T-cell (primary cell): ENCODE results near the gene DOCK4. TPM values are rescaled to one million over a fixed set of nuclear protein-coding genes. Genes with fewer than 3 reads are reported as not detected.

ENCODE experiments used
- ATAC-seq, 4 experiments: fragments of 200-7000 bp in 3 of 4; fragments of 150-1000 bp in 1 of 4; cut with Tn5 transposase; replicated peaks in 1 of 4; 1 replicate in 3 of 4; 2 replicates in 1 of 4; pipeline ENCODE4 v1.10.0; 2021; ENCODE audit warnings: moderate library complexity in 3 of 4, mild to moderate bottlenecking in 2 of 4, moderate number of reproducible peaks in 1 of 4
- CTCF ChIA-PET, 2 donors: fragments of 300-600 bp; sonication (Branson Sonifier 250); formaldehyde crosslinking; loops; one replicate each; lab custom pipeline; 2022; ENCODE audit warnings: antibody characterized with exemption in 2 of 2; lab: Charles Lee
- POLR2A ChIA-PET, 2 donors: fragments of 300-600 bp; sonication (Branson Sonifier 250); formaldehyde crosslinking; loops; one replicate each; lab custom pipeline; 2022; ENCODE audit warnings: antibody characterized with exemption in 2 of 2; lab: Charles Lee
- DNase-seq, 35 experiments: peaks; one replicate each; pipeline versions ENCODE4 v3.0.0 to v3.0.0-alpha.2; 2013 to 2023
- H3K27ac ChIP-seq: one replicate; pipeline ENCODE4 v1.5.1; 2013; ENCODE audit warnings: low read length
- H3K27me3 ChIP-seq, 2 experiments: replicated peaks in 1 of 2; 1 replicate in 1 of 2; 2 replicates in 1 of 2; pipeline versions ENCODE4 v1.6.1 to v1.7.0; 2013; ENCODE audit warnings: low read length in 1 of 2, mixed read lengths in 1 of 2; ENCODE audit not compliant: control insufficient read depth in 2 of 2, insufficient read depth in 2 of 2; ENCODE audit errors: extremely low read depth in 1 of 2
- H3K36me3 ChIP-seq, 2 donors: 1 replicate in 1 of 2; 2 replicates in 1 of 2; pipeline versions ENCODE4 v1.6.1 to v1.7.0; 2013; ENCODE audit warnings: low read length in 1 of 2; ENCODE audit not compliant: control insufficient read depth in 2 of 2, insufficient read depth in 1 of 2; ENCODE audit errors: extremely low read depth in 1 of 2
- H3K4me1 ChIP-seq, 2 experiments: 1 replicate in 1 of 2; 2 replicates in 1 of 2; pipeline versions ENCODE4 v1.6.1 to v1.7.0; 2013; ENCODE audit warnings: low read length in 2 of 2, mixed read lengths in 1 of 2; ENCODE audit not compliant: insufficient read depth in 2 of 2, control insufficient read depth in 1 of 2; ENCODE audit errors: extremely low read depth in 1 of 2
- H3K4me3 ChIP-seq, 2 donors: 1 replicate in 1 of 2; 2 replicates in 1 of 2; pipeline versions ENCODE4 v1.5.1 to v1.7.0; 2013; ENCODE audit warnings: mild to moderate bottlenecking in 2 of 2, low read length in 1 of 2, moderate library complexity in 1 of 2; ENCODE audit not compliant: control insufficient read depth in 1 of 2; ENCODE audit errors: extremely low read depth in 1 of 2
- H3K9me3 ChIP-seq: 2 replicates; pipeline ENCODE4 v1.7.0; 2013
- H3K27ac Mint-ChIP-seq, 2 donors: one replicate each; pipeline ENCODE4 v1.8.0; 2020 to 2021; ENCODE audit warnings: mild to moderate bottlenecking in 2 of 2, mixed read lengths in 2 of 2
- H3K27me3 Mint-ChIP-seq, 2 donors: one replicate each; pipeline ENCODE4 v1.8.0; 2021 to 2022; ENCODE audit warnings: mixed read lengths in 2 of 2
- H3K36me3 Mint-ChIP-seq: one replicate; pipeline ENCODE4 v1.8.0; 2021; ENCODE audit warnings: mixed read lengths
- H3K4me1 Mint-ChIP-seq, 3 donors: one replicate each; pipeline ENCODE4 v1.8.0; 2020 to 2022; ENCODE audit warnings: mixed read lengths in 3 of 3, mild to moderate bottlenecking in 1 of 3
- H3K4me3 Mint-ChIP-seq, 3 donors: one replicate each; pipeline ENCODE4 v1.8.0; 2020 to 2022; ENCODE audit warnings: mild to moderate bottlenecking in 3 of 3, mixed read lengths in 3 of 3, moderate library complexity in 3 of 3
- H3K9me3 Mint-ChIP-seq, 3 donors: one replicate each; pipeline ENCODE4 v1.8.0; 2020 to 2022; ENCODE audit warnings: mixed read lengths in 3 of 3
- WGBS: methylation state at CpG from one replicate; pipeline ENCODE4 v1.1.5; 2013; ENCODE audit warnings: missing lambda C conversion rate; ENCODE audit not compliant: insufficient coverage; 5-methylcytosine and 5-hydroxymethylcytosine counted together
- total RNA-seq, 35 experiments: library from RNA in 6 of 35; stranded (reverse) in 6 of 35; fragments of 120-200 nt in 1 of 35; gene quantifications; one replicate each; pipeline versions ENCODE4 v1.2.1 to v1.2.4 and lab custom pipeline; 2013 to 2026

Gene DOCK4
- total RNA-seq, 5 donors from 2014 or later (not counting 1 experiment from before 2014, with no cell fraction given), result 0.35 to 1.4 (median 0.85) TPM

DNA sequence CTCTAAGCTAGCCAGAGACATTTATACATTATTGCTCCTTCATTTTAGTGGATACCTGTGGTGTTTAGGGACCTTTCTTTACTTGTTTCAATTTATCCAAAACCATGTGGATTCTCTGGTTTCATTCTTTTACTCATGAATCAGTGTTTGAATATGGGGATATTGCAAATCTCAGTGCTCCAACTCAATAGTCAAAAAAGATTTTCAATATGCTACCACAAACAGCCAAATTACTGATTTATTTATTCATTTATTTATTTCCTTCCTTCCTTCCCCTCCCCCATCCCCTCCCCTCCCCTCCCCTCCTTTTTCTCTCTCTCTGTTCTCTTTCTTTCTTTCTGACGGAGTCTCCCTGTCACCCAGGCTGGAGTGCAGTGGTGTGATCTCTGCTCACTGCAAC, 390.8 kb downstream of the DOCK4 start:
- DNase-seq, result no peak
- no peaks in the 10 kb centered on the region for H3K27me3 ChIP-seq
- POLR2A ChIA-PET, result no interaction called here

GRCh38 chr7:111813306-111813705, 392.9 kb downstream of the DOCK4 start:
- Histone ChIP-seq H3K4me3 (no peak overlapping the region), H3K4me1 (no peaks in the 10 kb centered on the region), H3K27ac (no peak overlapping the region), H3K36me3 (no peaks in the 10 kb centered on the region), H3K27me3 (no peaks in the 10 kb centered on the region), H3K9me3 (no peaks in the 10 kb centered on the region)
- POLR2A ChIA-PET, result no interaction called here
- Mint-ChIP-seq H3K27me3 (no peaks in the 10 kb centered on the region), H3K4me1 (no peaks in the 10 kb centered on the region), H3K4me3 (no peak overlapping the region), H3K36me3 (no peaks in the 10 kb centered on the region), H3K9me3 (no peaks in the 10 kb centered on the region), H3K27ac (no peak overlapping the region)
- WGBS, result no CpG with 5 or more reads among the region's 4 CpGs
- DNase-seq (no peak), ATAC-seq (no peak)
- CTCF ChIA-PET, result no interaction called here

More for the DNA sequence above, 390.8 kb downstream of the DOCK4 start:
- Mint-ChIP-seq H3K27ac (no peak overlapping the region), H3K4me3 (no peak overlapping the region), H3K9me3 (no peaks in the 10 kb centered on the region), H3K4me1 (no peaks in the 10 kb centered on the region), H3K27me3 (no peaks in the 10 kb centered on the region), H3K36me3 (no peaks in the 10 kb centered on the region)
- WGBS, result no CpG with 5 or more reads among the region's 1 CpG
- H3K9me3 ChIP-seq, result no peaks in the 10 kb centered on the region
- H3K4me3 ChIP-seq, result no peak overlapping the region
- no peaks in the 10 kb centered on the region for H3K36me3 ChIP-seq
- ATAC-seq, result no peak
- no peak overlapping the region for H3K27ac ChIP-seq
- CTCF ChIA-PET, result no interaction called here
- H3K4me1 ChIP-seq, result no peaks in the 10 kb centered on the region

GRCh38 chr7:111806232-111806631, 400.0 kb downstream of the DOCK4 start:
- H3K4me3 Mint-ChIP-seq, result no peak overlapping the region
- DNase-seq, result no peak
- H3K27ac ChIP-seq, result no peak overlapping the region
- H3K27me3 Mint-ChIP-seq, result peaks cover 0 to 8% of the 10 kb centered on the region in 2 donors
- ChIA-PET POLR2A (interaction anchor here in 1 of 2 donors (0.8 kb wide), 1 partner anchor 482 kb away, joined by 3 read pairs; no protein-coding TSS in a partner anchor), CTCF (interaction anchor here in 1 of 2 donors (0.6 kb wide), 1 partner anchor 1880 kb away, joined by 3 read pairs; no protein-coding TSS in a partner anchor)
- H3K27ac Mint-ChIP-seq, result no peak overlapping the region
- no peak for ATAC-seq
- H3K4me3 ChIP-seq, result no peak overlapping the region
- H3K36me3 ChIP-seq, result no peaks in the 10 kb centered on the region
- H3K36me3 Mint-ChIP-seq, result no peaks in the 10 kb centered on the region
- H3K9me3 ChIP-seq, result no peaks in the 10 kb centered on the region
- H3K27me3 ChIP-seq, result no peaks in the 10 kb centered on the region
- 82% methylated on average over 4 of the region's 4 CpGs for WGBS
- no peaks in the 10 kb centered on the region for H3K4me1 ChIP-seq
- H3K9me3 Mint-ChIP-seq, result peaks cover 9 to 15% (median 10%) of the 10 kb centered on the region in 3 donors
- no peaks in the 10 kb centered on the region for H3K4me1 Mint-ChIP-seq

DNA sequence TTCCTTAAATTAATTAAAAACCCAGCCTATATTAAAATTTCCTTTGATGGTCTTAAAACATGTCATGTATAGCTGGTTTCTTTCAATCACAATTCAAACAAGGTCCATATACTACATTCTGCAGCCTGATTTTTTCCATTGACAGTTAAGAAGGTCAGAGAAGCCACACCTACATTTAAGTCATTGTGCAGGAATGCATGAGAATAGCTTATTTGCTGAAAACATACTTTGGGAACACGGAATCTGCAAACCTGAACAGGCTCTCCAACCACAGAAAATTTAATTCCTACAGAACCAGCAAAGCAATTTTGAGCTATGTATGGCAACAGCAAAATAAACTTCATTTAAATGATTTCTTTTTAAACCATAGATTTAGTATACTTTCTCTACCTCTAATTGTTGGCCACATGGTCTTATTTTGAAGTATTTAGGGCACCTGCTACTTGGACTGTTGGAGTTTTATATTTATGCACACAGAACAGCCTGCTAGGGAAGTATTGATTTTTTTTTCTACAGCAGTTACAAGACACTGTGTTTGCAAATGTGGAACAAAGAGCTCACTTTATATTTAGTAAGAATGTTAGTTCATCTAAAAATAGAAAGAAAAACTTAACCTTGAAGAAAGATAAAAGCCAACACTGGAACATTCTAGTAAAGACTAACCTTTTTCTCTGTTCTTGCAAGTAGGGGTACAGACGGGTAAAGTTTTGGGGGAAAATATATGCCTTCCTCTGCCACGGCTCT, 403.0 kb downstream of the DOCK4 start:
- CTCF ChIA-PET, result interaction anchor here in 1 of 2 donors (0.9 kb wide), 1 partner anchor 62 kb away, joined by 4 read pairs; no protein-coding TSS in a partner anchor
- DNase-seq (no peak), ATAC-seq (no peak)
- Mint-ChIP-seq H3K4me1 (no peaks in the 10 kb centered on the region), H3K27ac (no peak overlapping the region), H3K4me3 (no peak overlapping the region), H3K27me3 (peaks cover 0 to 8% of the 10 kb centered on the region in 2 donors), H3K36me3 (no peaks in the 10 kb centered on the region), H3K9me3 (peaks cover 25 to 37% (median 28%) of the 10 kb centered on the region in 3 donors)
- Histone ChIP-seq H3K36me3 (no peaks in the 10 kb centered on the region), H3K9me3 (no peaks in the 10 kb centered on the region), H3K27ac (no peak overlapping the region), H3K4me1 (no peaks in the 10 kb centered on the region), H3K4me3 (no peak overlapping the region), H3K27me3 (no peaks in the 10 kb centered on the region)
- no CpG with 5 or more reads among the region's 3 CpGs for WGBS
- POLR2A ChIA-PET, result no interaction called here

- Histone ChIP-seq H3K9me3 (no peaks in the 10 kb centered on the region), H3K36me3 (no peaks in the 10 kb centered on the region), H3K27me3 (no peaks in the 10 kb centered on the region), H3K27ac (no peak overlapping the region), H3K4me3 (no peak overlapping the region), H3K4me1 (no peaks in the 10 kb centered on the region)
- Mint-ChIP-seq H3K4me3 (no peak overlapping the region), H3K36me3 (no peaks in the 10 kb centered on the region), H3K27me3 (peaks cover 0 to 8% of the 10 kb centered on the region in 2 donors), H3K9me3 (peaks cover 25 to 42% (median 29%) of the 10 kb centered on the region in 3 donors), H3K4me1 (no peaks in the 10 kb centered on the region), H3K27ac (no peak overlapping the region)
- ChIA-PET CTCF (interaction anchor here in 1 of 2 donors (0.9 kb wide), 1 partner anchor 61 kb away, joined by 4 read pairs; no protein-coding TSS in a partner anchor), POLR2A (no interaction called here)
- DNase-seq, result no peak
- ATAC-seq, result no peak
- WGBS, result 69% methylated on average over 3 of the region's 3 CpGs
Measured at GRCh38 chr7:111802194-111802772, 403.9 kb downstream of the DOCK4 start.

DNA sequence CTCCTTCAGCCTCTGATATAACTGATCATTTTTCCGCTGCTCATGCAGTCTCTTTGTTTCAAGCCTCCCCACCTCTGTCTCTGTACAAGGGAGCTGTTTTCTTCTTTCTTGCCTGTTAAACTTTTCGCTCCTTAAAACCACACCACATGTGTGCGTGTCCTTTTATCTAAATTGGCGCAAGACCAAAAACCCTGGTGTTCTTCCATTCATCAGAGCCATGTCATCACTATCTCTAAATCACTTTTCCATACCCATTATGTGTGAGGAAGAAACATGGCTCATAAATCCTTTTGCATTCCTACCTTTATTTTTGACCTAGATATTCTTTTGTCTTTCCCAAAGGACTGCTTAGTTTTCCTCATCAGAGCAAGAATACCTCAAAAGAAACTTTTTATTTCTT, 404.9 kb downstream of the DOCK4 start:
- Histone ChIP-seq H3K27me3 (no peaks in the 10 kb centered on the region), H3K27ac (no peak overlapping the region), H3K9me3 (peaks cover under 1% of the 10 kb centered on the region), H3K36me3 (no peaks in the 10 kb centered on the region), H3K4me3 (no peak overlapping the region), H3K4me1 (no peaks in the 10 kb centered on the region)
- no peak for ATAC-seq
- POLR2A ChIA-PET, result no interaction called here
- no peak overlapping the region for H3K4me3 Mint-ChIP-seq
- H3K36me3 Mint-ChIP-seq, result peaks cover under 1% of the 10 kb centered on the region
- H3K27ac Mint-ChIP-seq, result no peak overlapping the region
- H3K9me3 Mint-ChIP-seq, result peaks cover 28 to 53% (median 37%) of the 10 kb centered on the region in 3 donors
- WGBS, result 94% methylated on average over 2 of the region's 4 CpGs
- peaks cover 0 to 5% of the 10 kb centered on the region in 2 donors for H3K27me3 Mint-ChIP-seq
- CTCF ChIA-PET, result no interaction called here
- H3K4me1 Mint-ChIP-seq, result no peaks in the 10 kb centered on the region
- DNase-seq, result no peak
